Left kidney (tissue), 8 donors: ENCODE results near the gene GPRASP2. TPM values are rescaled to one million over a fixed set of nuclear protein-coding genes. Genes with fewer than 3 reads are reported as not detected.
"Not testable (repeated sequence)": the region's sequence is repeated elsewhere in the genome, so short reads cannot be mapped to it uniquely, and the experiment has no call there.

Experiments
- DNase-seq: peaks from one replicate; pipeline ENCODE4 v3.0.0-alpha.2; 2013
- long read RNA-seq, 8 donors: transcript quantifications; one replicate each; lab custom pipeline, GENCODE V29; 2026
- polyA plus RNA-seq: library from polyadenylated mRNA; unstranded; fragments of 120-200 nt; gene quantifications from one replicate; pipeline ENCODE4 v1.2.1, GENCODE V29; 2013; ENCODE audit not compliant: insufficient read length

Gene GPRASP2
- 41.7 TPM for polyA plus RNA-seq
- long read RNA-seq, donor 1, transcript GPRASP2-202 (5 exons, 581 nt) = major isoform, 5 of 5 reads
- long read RNA-seq, donor 1, partial matches to known transcripts = 0 of 5 reads
- long read RNA-seq, donor 1, other reads (novel, unspliced or antisense) = 0 of 5 reads
- long read RNA-seq, donor 2, transcript GPRASP2-202 (5 exons, 581 nt) = major isoform, 6 of 8 reads
- long read RNA-seq, donor 2, partial matches to known transcripts = 0 of 8 reads
- long read RNA-seq, donor 2, other reads (novel, unspliced or antisense) = 0 of 8 reads
- long read RNA-seq, donor 3, partial matches to known transcripts = 0 of 4 reads
- long read RNA-seq, donor 3, other reads (novel, unspliced or antisense) = 0 of 4 reads
- long read RNA-seq, donor 4 = 0 reads
- long read RNA-seq, donor 5, transcript GPRASP2-202 (5 exons, 581 nt) = major isoform, 5 of 5 reads
- long read RNA-seq, donor 5, partial matches to known transcripts = 0 of 5 reads
- long read RNA-seq, donor 5, other reads (novel, unspliced or antisense) = 0 of 5 reads
- long read RNA-seq, donor 6, partial matches to known transcripts = 0 of 5 reads
- long read RNA-seq, donor 6, other reads (novel, unspliced or antisense) = 0 of 5 reads
- long read RNA-seq, donor 7, partial matches to known transcripts = 0 of 5 reads
- long read RNA-seq, donor 7, other reads (novel, unspliced or antisense) = 0 of 5 reads
- long read RNA-seq, donor 8, partial matches to known transcripts = 0 of 2 reads
- long read RNA-seq, donor 8, other reads (novel, unspliced or antisense) = 0 of 2 reads

GRCh38 chrX:102712216-102712966 is at the start of gene GPRASP2:
Gene GPRASP2 (plus strand): TSS chrX:102712448. CDS start chrX:102714870, 2,422 bp downstream.
- DNase-seq = peak; percentile 49

- DNase-seq = not testable (repeated sequence)
These were observed 48.4 kb upstream of the GPRASP2 start for GRCh38 chrX:102663820-102664219.

DNA sequence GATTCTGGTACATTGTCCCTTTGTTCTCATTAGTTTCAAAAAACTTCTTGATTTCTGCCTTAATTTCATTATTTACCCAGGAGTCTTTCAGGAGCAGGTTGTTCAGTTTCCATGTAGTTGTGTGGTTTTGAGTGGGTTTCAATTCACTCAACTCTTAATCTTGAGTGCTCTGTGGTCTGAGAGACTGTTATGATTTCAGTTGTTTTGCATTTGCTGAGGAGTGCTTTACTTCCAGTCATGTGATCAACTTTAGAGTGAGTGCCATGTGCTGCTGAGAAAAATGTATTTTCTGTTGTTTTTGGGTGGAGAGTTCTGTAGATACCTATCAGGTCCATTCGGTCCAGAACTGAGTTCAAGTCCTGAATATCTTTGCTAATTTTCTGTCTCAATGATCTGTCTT is 45.2 kb upstream of the GPRASP2 start:
- not testable (repeated sequence) for DNase-seq

DNA sequence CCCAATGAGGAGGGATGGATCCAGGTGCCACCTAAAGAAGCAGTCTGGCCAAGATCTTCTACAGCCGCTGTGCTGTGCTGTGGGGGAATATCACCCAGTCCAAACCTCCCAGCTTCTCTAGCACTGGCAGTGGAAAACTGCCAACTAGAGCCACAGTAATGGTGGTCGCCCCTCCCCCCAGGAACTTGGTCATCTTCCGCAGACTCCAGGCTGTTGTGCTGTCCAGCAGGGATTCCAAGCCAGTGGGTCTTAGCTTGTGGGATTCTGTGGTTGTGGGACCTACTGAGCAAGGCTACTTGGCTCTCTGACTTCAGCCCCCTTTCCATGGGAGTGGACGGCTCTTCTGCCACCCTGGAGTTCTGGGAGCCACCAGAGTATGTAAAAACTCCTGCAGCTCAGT is 42.7 kb upstream of the GPRASP2 start:
- no peak for DNase-seq

DNA sequence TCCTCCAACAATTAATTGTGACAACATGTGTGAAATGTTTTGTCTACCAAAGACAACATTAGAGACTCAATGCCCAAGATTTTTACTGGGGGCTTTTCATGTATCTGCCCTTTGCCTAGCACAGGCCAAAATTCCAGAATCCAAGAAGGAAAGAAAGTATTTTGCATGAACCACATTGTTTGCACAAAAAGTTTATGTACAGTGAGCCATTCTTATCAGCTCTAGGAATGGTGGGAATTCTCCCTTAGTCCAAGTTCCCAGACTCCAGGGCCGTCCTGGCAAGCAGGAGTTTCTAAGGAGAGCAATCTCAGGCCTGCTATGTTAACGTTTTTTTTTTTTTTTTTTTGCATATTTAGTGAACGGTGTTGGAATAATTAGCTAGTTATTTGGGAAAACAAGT is 39.4 kb upstream of the GPRASP2 start:
- DNase-seq = no peak

- not testable (repeated sequence) for DNase-seq
These were observed 34.8 kb upstream of the GPRASP2 start for GRCh38 chrX:102677479-102677878.

GRCh38 chrX:102684772-102685520 is 27.3 kb upstream of the GPRASP2 start:
- DNase-seq = no peak

DNA sequence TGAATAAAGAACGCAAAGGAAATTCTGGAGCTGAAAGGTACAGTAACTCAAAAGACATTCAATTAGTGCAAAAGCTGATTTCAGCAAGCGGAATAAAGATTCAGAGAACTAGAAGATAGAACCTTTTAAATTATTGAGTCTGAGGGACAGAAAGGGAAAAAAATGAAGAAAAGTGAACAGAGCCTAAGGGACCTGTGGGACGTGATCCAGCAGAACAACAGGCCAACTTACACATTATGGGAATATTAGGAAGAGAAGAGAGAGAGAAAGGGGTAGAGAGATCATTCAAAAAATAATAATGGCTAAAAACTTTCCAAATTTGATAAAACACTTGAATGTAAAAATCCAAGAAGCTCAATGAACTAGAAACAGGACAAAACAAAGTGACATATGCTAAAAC is 17.5 kb upstream of the GPRASP2 start:
- no peak for DNase-seq

DNA sequence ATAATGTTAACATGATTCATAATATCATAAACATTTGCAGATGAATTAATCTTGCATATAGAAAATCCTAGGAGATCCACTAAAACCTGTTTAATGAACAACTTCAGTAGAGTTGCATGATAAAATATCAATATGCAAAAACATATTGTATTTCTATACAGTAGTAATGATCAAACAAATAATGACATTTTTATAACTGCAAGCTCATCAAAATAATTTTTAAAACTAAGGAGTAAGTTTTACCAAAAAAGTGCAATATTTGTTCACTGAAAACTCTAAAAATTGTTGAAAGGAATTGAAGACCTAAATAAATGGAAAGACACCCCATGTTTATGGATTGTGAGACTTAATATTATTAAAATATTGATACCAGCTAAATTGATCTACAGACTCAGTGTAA is 15.9 kb upstream of the GPRASP2 start:
- DNase-seq = no peak

DNA sequence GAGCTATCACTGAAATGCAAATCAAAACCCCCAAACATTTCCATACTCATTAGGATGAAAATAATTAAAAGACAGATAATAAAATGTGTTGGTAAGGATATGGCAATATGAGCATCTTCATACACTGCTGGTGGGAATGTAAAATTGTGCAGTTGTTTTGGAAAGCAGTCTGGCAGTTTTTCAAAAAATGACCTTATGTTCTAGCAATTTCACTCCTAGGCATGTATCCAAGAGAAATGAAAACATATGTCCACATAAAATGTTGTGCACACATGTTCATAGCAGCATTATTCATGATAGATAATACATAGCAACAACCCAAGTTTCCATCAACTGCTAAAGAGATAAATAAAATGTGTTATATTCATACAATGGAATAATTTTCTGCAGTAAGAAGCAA is 14.8 kb upstream of the GPRASP2 start:
- DNase-seq = no peak

DNA sequence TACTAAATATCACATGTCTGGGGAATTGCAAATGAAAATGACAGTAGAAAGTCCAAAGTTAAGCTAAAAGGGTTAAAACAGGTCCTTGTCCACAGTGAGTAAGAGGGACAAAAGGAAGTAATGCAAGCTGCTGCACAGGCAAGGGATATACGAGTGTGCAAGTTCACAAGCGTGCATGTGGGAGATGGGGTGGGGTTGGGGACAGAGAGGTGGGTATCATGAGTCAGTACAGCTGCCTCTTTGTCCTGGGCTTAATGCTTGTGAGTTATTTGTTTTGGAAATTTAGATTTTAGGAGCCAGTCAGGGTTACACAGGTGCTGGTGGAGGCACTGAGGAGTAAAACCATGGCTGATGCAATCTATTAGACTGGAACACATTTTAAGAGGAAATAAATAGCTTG is 3.3 kb upstream of the GPRASP2 start:
- DNase-seq = no peak

- DNase-seq = peak; percentile 14
These were observed 404 bp upstream of the GPRASP2 start for GRCh38 chrX:102711872-102712215.

DNA sequence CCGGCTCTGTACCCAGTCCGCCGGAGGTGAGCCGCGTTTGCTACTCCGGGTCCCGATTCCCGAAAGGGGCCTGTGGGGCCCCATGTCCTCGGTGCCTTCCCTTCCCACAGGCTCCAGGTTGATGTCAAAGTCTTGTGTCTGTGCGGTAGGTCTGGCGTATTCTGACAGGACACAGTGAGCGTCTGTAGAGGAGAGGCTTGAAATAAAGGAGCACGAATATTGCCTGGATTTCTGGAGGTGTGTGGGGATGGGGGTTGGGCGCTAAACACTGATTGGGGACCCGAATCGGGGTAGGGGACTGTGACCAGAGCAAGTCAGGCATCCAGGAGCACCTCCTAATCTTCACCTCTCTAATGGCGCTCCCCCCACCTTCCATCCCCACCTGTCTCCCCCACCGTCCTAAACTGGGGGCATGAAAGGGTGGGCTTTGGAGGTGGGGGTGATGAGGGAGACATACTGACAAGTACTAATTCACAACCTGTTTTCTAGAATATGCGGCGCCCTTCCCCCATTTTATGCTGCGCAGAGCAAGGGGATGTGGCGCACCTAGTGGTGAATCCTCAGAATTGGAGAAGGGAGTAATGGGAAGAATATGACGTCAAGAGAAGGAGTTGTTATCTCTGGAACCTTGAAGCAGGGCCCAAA is 855 bp downstream of the GPRASP2 start:
- peak; percentile 57 for DNase-seq

DNA sequence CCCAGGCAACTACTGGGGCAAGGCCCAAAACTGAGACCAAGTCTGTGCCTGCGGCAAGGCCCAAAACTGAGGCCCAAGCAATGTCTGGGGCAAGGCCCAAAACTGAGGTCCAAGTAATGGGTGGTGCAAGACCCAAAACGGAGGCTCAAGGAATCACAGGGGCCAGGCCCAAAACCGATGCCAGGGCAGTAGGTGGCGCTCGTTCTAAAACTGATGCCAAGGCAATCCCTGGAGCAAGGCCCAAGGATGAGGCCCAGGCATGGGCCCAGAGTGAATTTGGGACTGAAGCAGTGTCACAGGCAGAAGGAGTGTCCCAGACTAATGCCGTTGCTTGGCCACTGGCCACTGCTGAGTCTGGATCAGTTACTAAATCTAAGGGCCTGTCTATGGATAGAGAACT is 2.7 kb downstream of the GPRASP2 start:
- DNase-seq = no peak

DNA sequence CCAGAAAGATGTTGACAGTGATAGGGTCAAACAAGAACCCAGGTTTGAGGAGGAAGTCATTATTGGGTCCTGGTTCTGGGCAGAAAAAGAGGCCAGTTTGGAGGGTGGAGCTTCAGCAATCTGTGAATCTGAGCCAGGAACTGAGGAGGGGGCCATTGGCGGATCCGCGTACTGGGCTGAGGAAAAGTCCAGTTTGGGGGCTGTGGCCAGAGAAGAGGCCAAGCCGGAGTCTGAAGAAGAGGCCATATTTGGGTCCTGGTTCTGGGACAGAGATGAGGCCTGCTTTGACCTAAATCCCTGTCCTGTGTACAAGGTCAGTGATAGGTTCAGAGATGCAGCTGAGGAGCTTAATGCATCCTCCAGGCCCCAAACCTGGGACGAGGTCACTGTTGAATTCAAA is 3.7 kb downstream of the GPRASP2 start:
- DNase-seq = no peak

- peak; percentile 63 for DNase-seq
These were observed 8.3 kb downstream of the GPRASP2 start, which contains the start of gene GPRASP3 for GRCh38 chrX:102720237-102721168. Gene GPRASP3 (plus strand): TSS chrX:102720743. CDS start chrX:102748996, 28,253 bp downstream.

- DNase-seq = not testable (repeated sequence)
These were observed 8.9 kb downstream of the GPRASP2 start for GRCh38 chrX:102721169-102721506.

DNA sequence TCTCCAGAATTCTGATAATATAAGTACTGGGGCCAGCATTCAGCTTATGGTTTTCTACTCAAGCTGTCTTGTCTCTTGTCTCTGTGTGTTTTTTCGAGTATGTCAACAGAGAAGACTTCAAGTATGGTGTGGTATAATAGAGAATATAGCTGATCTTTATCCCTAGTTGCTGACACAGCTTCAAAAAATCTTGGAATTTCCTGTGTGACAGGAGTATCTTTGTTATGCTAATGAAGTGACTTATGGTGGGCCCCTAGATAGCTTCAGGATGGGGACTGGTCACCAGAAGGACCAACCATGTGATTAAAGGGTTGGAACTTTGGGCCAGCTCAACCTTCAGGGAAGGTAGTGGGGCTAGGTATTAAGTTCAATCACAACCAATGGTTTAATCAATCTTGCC is 11.2 kb downstream of the GPRASP2 start:
- DNase-seq = no peak

- DNase-seq = no peak
These were observed 15.5 kb downstream of the GPRASP2 start for GRCh38 chrX:102727761-102728160.

- DNase-seq = no peak
These were observed 16.4 kb downstream of the GPRASP2 start for GRCh38 chrX:102728646-102729045.
